Left ventricle myocardium inferior (tissue), 1 donor: ENCODE measurements around the gene EPHB1. TPM values are rescaled to one million over a fixed set of nuclear protein-coding genes. Genes with fewer than 3 reads are reported as not detected.

Source experiments
- DNase-seq: peaks from one replicate; pipeline ENCODE4 v3.0.0-alpha.2; 2020
- H3K27ac ChIP-seq: fragments of 200-600 bp; replicated peaks from 2 replicates; pipeline ENCODE4 v1.8.0; 2021
- H3K27me3 ChIP-seq: fragments of 200-600 bp; 2 replicates; pipeline ENCODE4 v1.8.0; 2021; ENCODE audit warnings: low read depth
- H3K36me3 ChIP-seq: fragments of 200-600 bp; 2 replicates; pipeline ENCODE4 v1.8.0; 2021
- H3K4me1 ChIP-seq: fragments of 200-600 bp; 2 replicates; pipeline ENCODE4 v1.8.0; 2021
- H3K4me3 ChIP-seq: fragments of 200-600 bp; 2 replicates; pipeline ENCODE4 v1.8.0; 2021; ENCODE audit warnings: mild to moderate bottlenecking, moderate library complexity
- H3K9me3 ChIP-seq: fragments of 200-600 bp; replicated peaks from 2 replicates; pipeline ENCODE4 v1.8.0; 2021
- intact Hi-C: fragments of 100-400 bp; cut with micrococcal nuclease; formaldehyde crosslinking; loops from one replicate; pipeline ENCODE4 v1.11.0; 2022
- total RNA-seq: library from RNA; stranded (reverse); fragmentation: NEBNext Ultra II Directional; extraction: Animal tissue kit (Norgen Biotek cat#: 25700); gene quantifications from one replicate; pipeline ENCODE4 v1.2.1, GENCODE V29; 2021
- TF ChIP-seq, protein P1 (sequence below): fragments of 200-600 bp; IDR thresholded peaks from 2 replicates; pipeline ENCODE4 v1.8.0; 2021; ENCODE audit warnings: antibody characterized with exemption, mild to moderate bottlenecking, borderline replicate concordance
- donor health status: DM: no; HTN: yes; CAD: no; lungs with severe emphysema.

Gene EPHB1
- total RNA-seq, 1 donor from 2014 or later: 1.3 TPM

DNA sequence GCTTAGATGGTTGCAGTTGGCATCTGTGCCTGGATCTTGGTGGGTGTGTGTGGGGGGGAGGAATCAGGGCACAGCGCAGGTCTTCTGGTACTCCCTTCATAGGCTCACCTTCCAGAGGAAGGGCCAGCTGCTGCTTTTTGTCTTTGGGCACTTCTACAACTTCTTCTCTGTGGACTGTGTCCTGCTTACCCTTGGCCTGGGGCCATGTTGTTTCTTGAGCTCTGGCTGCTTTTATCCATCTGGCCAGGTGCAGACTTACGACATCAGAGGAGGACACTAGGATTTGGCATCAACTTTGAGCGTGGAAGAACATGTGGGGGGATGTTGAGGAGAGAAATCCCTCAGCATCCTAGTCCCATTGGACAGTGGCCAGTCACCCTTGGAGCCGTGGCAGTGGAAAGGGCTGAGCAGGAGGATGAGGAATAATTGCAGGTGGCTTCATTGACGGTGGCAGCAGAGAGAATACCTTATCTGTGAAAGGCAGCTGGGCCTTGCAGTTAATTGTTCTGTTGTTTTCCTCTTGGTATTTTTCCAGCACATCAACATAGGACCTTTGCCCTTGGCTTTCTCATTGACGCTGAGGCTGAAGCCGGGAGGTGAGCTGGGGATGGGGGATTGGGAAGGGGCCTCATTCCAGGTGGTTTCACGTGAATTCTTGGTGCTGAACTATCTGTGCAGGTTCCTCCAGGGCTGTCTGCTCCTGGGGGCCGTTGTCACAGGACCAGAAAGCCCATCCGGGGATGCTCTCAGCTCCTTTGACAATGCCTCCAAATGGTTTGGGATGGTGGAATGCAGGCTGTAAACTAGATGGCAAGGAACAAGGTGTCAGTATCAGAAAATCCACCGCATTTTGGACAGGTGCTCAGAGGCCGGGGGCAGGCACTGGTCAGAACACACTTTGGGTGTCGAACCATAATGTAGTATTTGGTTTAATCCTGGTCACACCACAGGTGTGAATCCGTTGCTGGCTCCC, 9.7 kb downstream of the EPHB1 start:
- no peaks in the 10 kb centered on the region for H3K9me3 ChIP-seq
- H3K27me3 ChIP-seq: peaks cover 31% of the 10 kb centered on the region
- no peak for DNase-seq
- no peak overlapping the region for H3K4me3 ChIP-seq
- H3K4me1 ChIP-seq: peaks cover 4% of the 10 kb centered on the region
- TF ChIP-seq, protein P1, sequence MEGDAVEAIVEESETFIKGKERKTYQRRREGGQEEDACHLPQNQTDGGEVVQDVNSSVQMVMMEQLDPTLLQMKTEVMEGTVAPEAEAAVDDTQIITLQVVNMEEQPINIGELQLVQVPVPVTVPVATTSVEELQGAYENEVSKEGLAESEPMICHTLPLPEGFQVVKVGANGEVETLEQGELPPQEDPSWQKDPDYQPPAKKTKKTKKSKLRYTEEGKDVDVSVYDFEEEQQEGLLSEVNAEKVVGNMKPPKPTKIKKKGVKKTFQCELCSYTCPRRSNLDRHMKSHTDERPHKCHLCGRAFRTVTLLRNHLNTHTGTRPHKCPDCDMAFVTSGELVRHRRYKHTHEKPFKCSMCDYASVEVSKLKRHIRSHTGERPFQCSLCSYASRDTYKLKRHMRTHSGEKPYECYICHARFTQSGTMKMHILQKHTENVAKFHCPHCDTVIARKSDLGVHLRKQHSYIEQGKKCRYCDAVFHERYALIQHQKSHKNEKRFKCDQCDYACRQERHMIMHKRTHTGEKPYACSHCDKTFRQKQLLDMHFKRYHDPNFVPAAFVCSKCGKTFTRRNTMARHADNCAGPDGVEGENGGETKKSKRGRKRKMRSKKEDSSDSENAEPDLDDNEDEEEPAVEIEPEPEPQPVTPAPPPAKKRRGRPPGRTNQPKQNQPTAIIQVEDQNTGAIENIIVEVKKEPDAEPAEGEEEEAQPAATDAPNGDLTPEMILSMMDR: no peak
- intact Hi-C loops: no loop called here
- H3K36me3 ChIP-seq: no peaks in the 10 kb centered on the region
- H3K27ac ChIP-seq: no peak overlapping the region

DNA sequence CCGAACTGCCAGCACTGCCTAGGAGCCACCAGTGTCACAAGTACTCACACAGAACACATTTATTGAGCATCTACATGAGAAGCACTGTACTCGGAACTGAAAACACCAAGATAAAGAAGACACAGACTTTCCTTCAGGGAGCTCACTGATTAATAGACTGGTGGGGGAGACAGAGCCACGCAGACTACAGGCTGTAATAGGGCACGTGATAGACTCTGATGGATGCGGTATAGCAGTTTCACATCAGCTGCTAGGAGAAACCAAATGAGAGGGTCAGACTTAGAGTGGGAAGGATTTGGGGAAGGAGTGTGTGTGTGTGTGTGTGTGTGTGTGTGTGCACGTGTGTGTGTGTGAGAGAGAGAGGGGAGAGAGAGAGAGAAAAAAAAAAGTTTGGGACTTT, 12.1 kb downstream of the EPHB1 start:
- Histone ChIP-seq H3K9me3 (no peaks in the 10 kb centered on the region), H3K27me3 (peaks cover 16% of the 10 kb centered on the region), H3K4me3 (no peak overlapping the region), H3K27ac (no peak overlapping the region), H3K36me3 (no peaks in the 10 kb centered on the region), H3K4me1 (peaks cover 4% of the 10 kb centered on the region)
- intact Hi-C loops: no loop called here
- DNase-seq: no peak
- TF ChIP-seq, protein P1: no peak

DNA sequence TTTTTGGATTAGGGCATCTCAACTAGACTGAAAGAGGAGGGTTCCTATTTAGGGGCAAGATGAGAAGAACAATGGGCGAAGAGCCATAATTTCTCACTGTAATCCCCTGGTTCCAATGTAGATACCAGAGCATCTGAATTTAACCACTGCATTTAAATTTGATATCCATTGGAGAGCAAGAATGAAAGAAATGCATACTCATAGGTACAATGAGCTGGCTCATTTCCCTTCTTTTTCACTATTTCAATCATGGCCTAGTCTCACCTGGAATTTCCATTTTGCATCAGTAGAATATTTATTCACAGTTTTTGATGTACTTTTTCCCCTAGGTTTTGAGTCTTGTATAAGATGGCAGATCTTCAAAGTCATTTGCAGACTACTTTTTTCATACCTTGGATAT, 13.8 kb downstream of the EPHB1 start:
- intact Hi-C loops: no loop called here
- no peak for DNase-seq
- Histone ChIP-seq H3K9me3 (no peaks in the 10 kb centered on the region), H3K27me3 (peaks cover 15% of the 10 kb centered on the region), H3K4me3 (no peak overlapping the region), H3K4me1 (peaks cover 4% of the 10 kb centered on the region), H3K36me3 (no peaks in the 10 kb centered on the region), H3K27ac (no peak overlapping the region)
- TF ChIP-seq, protein P1: no peak

DNA sequence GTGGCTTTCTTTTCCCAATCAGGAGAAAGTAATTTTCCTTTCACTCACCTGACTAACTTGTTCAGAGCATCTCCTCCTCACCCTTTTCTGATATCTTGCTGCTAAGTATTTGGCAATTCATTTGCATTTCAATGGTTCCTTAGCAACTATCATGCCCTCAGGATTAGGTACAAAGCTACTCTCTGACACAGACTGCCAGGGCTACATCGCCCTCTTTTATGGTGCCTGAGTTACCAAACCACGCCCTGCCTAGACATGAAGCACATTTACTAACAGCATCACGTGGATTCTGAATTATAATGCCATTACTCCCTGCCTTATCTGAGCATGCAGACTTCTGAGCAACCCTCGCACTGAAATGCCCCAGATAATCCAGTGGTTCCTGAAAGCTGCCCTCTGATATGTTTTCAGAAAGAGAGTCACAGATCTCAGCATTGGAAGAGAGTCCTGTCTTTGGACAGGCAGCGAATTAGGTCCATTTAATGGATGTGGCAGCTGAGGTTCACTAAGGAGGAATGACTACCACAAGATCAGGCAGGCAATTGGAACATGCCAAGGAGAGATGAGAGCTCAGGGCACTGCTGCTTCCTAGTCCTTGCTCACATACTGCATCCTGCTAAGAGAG, 14.5 kb downstream of the EPHB1 start:
- TF ChIP-seq, protein P1: no peak

DNA sequence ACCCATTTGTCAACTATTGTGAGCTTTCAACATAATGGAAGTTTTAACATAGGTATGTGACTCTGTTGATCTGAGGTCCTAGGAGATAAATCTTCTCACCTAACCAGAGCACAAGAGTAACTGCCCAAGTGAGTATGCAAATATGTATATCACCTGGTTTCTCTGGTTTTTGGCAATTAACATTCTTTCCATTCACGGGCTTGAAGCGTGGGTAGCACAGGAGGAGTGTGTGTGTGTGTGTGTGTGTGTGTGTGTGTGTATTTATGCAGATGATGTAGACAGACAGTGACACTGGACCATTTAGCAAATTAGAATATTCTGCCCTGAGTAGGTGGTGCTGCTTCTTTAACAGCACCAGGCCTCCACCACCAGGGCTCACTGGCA, 15.0 kb downstream of the EPHB1 start:
- intact Hi-C loops: no loop called here
- Histone ChIP-seq H3K4me3 (no peak overlapping the region), H3K4me1 (peaks cover 4% of the 10 kb centered on the region), H3K27me3 (peaks cover 3% of the 10 kb centered on the region), H3K27ac (no peak overlapping the region), H3K36me3 (no peaks in the 10 kb centered on the region), H3K9me3 (no peaks in the 10 kb centered on the region)
- DNase-seq: no peak
- TF ChIP-seq, protein P1: no peak

More for the DNA sequence above, 14.5 kb downstream of the EPHB1 start:
- peaks cover 8% of the 10 kb centered on the region for H3K27me3 ChIP-seq
- intact Hi-C loops: no loop called here
- peaks cover 4% of the 10 kb centered on the region for H3K4me1 ChIP-seq
- no peak for DNase-seq
- H3K4me3 ChIP-seq: no peak overlapping the region
- H3K27ac ChIP-seq: no peak overlapping the region
- H3K9me3 ChIP-seq: no peaks in the 10 kb centered on the region
- H3K36me3 ChIP-seq: no peaks in the 10 kb centered on the region
